ENCODE data around the gene UBE2B.

DNA sequence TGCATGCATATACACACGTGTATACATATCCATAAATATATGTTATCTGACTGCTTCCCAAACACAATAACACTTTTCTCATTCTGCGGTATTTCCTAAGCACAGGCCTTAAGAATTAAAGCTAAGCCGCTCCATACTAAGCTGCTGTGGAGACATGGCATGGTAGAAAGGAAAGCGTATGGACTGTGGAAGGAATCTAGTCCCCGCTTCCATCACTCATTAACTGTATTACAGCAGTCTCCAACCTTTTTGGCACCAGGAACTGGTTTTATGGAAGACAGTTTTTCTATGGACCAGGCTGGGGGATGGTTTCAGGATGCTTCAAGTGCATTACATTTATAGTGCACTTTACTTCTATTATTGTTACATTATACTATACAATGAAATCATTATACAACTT, 15.7 kb upstream of the UBE2B start:
- TF ChIP-seq CTCF (IDR thresholded peaks at IDR 0.05) (no peak), REST (IDR thresholded peaks at IDR 0.05; ENCODE audit: low read depth, low read length) (no peak), SIN3A (IDR thresholded peaks at IDR 0.05; ENCODE audit: borderline replicate concordance, low read depth, low read length) (no peak), POLR2AphosphoS5 (IDR thresholded peaks at IDR 0.05; ENCODE audit: low read depth, low read length) (no peak), TEAD4 (IDR thresholded peaks at IDR 0.05; ENCODE audit: borderline replicate concordance, insufficient read depth) (no peak), JUND (IDR thresholded peaks at IDR 0.05) (no peak), MEF2A (IDR thresholded peaks at IDR 0.05; ENCODE audit: borderline replicate concordance, low read depth) (no peak), FOSL2 (IDR thresholded peaks at IDR 0.05; ENCODE audit: borderline replicate concordance, low read depth) (no peak), NFIC (IDR thresholded peaks at IDR 0.05; ENCODE audit: borderline replicate concordance) (no peak), FOXM1 (IDR thresholded peaks at IDR 0.05; ENCODE audit: low read depth) (no peak), SMC3 (IDR thresholded peaks at IDR 0.05; ENCODE audit: low read depth, low read length) (no peak), RFX5 (IDR thresholded peaks at IDR 0.05; ENCODE audit: low read length) (no peak)
- TF ChIP-seq, protein P1, sequence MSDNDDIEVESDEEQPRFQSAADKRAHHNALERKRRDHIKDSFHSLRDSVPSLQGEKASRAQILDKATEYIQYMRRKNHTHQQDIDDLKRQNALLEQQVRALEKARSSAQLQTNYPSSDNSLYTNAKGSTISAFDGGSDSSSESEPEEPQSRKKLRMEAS (IDR thresholded peaks at IDR 0.05; ENCODE audit: low read depth) = no peak
